Calu3 (cell line): ENCODE results near the gene ELF1. TPM values are rescaled to one million over a fixed set of nuclear protein-coding genes. Genes with fewer than 3 reads are reported as not detected.
"Not testable (repeated sequence)": the region's sequence is repeated elsewhere in the genome, so short reads cannot be mapped to it uniquely, and the experiment has no call there.

Experiments used
- BruUV-seq: library from RNA; stranded (reverse); fragments of 400-500 nt; replicated peaks from 2 replicates; lab custom pipeline; 2021; lab: Mats Ljungman, UMichigan
- CTCF ChIA-PET: fragments of 300-600 bp; sonication (Branson Sonifier 250); formaldehyde crosslinking; loops from one replicate; lab custom pipeline; 2022; ENCODE audit warnings: antibody characterized with exemption; lab: Charles Lee
- DNase-seq: peaks from one replicate; pipeline ENCODE4 v3.0.0; 2022
- H3K27ac Mint-ChIP-seq: one replicate; pipeline ENCODE4 v1.8.0; 2022; ENCODE audit warnings: mixed read lengths; ENCODE audit not compliant: unreplicated experiment
- H3K27me3 Mint-ChIP-seq: one replicate; pipeline ENCODE4 v1.8.0; 2022; ENCODE audit warnings: mixed read lengths; ENCODE audit not compliant: unreplicated experiment
- H3K36me3 Mint-ChIP-seq: one replicate; pipeline ENCODE4 v1.8.0; 2022; ENCODE audit warnings: mild to moderate bottlenecking, moderate library complexity, mixed read lengths; ENCODE audit not compliant: insufficient read depth, unreplicated experiment
- H3K4me1 Mint-ChIP-seq: one replicate; pipeline ENCODE4 v1.8.0; 2022; ENCODE audit warnings: mild to moderate bottlenecking, low read depth, mixed read lengths; ENCODE audit not compliant: unreplicated experiment
- H3K4me3 Mint-ChIP-seq: one replicate; pipeline ENCODE4 v1.8.0; 2022; ENCODE audit warnings: mild to moderate bottlenecking, low read depth, moderate library complexity, mixed read lengths; ENCODE audit not compliant: unreplicated experiment
- H3K9me3 Mint-ChIP-seq: one replicate; pipeline ENCODE4 v1.8.0; 2022; ENCODE audit warnings: low read depth, mixed read lengths; ENCODE audit not compliant: unreplicated experiment
- CTCF ChIP-seq: fragments of 200-600 bp; IDR thresholded peaks from one replicate; pipeline ENCODE4 v1.8.0; 2022; ENCODE audit warnings: antibody characterized with exemption; ENCODE audit not compliant: unreplicated experiment
- intact Hi-C: fragments of 100-400 bp; cut with micrococcal nuclease; formaldehyde crosslinking; loops from one replicate; pipeline ENCODE4 v1.10.0; 2022; ENCODE audit not compliant: unreplicated experiment
- total RNA-seq: library from RNA; stranded (reverse); gene quantifications from 2 replicates; pipeline ENCODE4 v1.2.3, GENCODE V29; 2022

Gene ELF1
- total RNA-seq, 1 experiment from 2014 or later: 63.5 TPM

GRCh38 chr13:40886017-40886416 lies 133.1 kb downstream of the ELF1 start:
- CTCF ChIA-PET: no interaction called here
- intact Hi-C loops: no loop called here
- no peaks in the 10 kb centered on the region for H3K4me1 Mint-ChIP-seq
- H3K4me3 Mint-ChIP-seq: no peak overlapping the region
- BruUV-seq: no TSS peak
- H3K36me3 Mint-ChIP-seq: peaks cover 7% of the 10 kb centered on the region
- TF ChIP-seq CTCF: no peak
- H3K9me3 Mint-ChIP-seq: peaks cover 4% of the 10 kb centered on the region
- H3K27me3 Mint-ChIP-seq: no peaks in the 10 kb centered on the region
- DNase-seq: no peak
- no peak overlapping the region for H3K27ac Mint-ChIP-seq

GRCh38 chr13:40884175-40884574 lies 134.9 kb downstream of the ELF1 start:
- H3K4me3 Mint-ChIP-seq, BruUV-seq, DNase-seq, H3K9me3 Mint-ChIP-seq, H3K27ac Mint-ChIP-seq, H3K27me3 Mint-ChIP-seq, intact Hi-C loops, H3K4me1 Mint-ChIP-seq: not testable (repeated sequence)
- CTCF ChIA-PET: interaction anchor here (0.6 kb wide), 1 partner anchor 22 kb away, joined by 4 read pairs; no protein-coding TSS in a partner anchor
- peaks cover 15% of the 10 kb centered on the region for H3K36me3 Mint-ChIP-seq

Other genes with a start within 250 kb of the ELF1 start
- gene MRPS31, start 248.1 kb downstream of the ELF1 start, total RNA-seq: 15.3 and 17.9 TPM in 2 replicates
- 15.3 and 18.3 TPM in 2 replicates for gene SLC25A15, start 229.7 kb downstream of the ELF1 start, total RNA-seq
- gene WBP4, start 42.2 kb upstream of the ELF1 start, total RNA-seq: 7.2 and 7.6 TPM in 2 replicates
- gene KBTBD6, start 113.5 kb upstream of the ELF1 start, total RNA-seq: 6.6 and 6.9 TPM in 2 replicates
- gene KBTBD7, start 175.3 kb upstream of the ELF1 start, total RNA-seq: 6.3 and 6.4 TPM in 2 replicates
- 15.8 and 17.3 TPM in 2 replicates for gene MTRF1, start 244.3 kb upstream of the ELF1 start, total RNA-seq